ENCODE data around the gene FKBP1A.

- no peak for TF ChIP-seq CTCF (IDR thresholded peaks at IDR 0.05)
- no peak for TF ChIP-seq POLR2A (IDR thresholded peaks at IDR 0.05)
These were observed 16.2 kb downstream of the FKBP1A start for GRCh38 chr20:1376408-1377270.
